ENCODE data around the gene CNNM1.

The CNNM1 gene

GRCh38 chr10:99389729-99390480 lies 60.7 kb downstream of the CNNM1 start:
- ChIA-PET CTCF (interaction anchor here (0.6 to 1.1 kb wide), 2 partner anchors 36 to 85 kb away, joined by 3 read pairs; no protein-coding TSS in a partner anchor), POLR2A (no interaction called here)
- no peak for DNase-seq (ENCODE audit: extremely low spot score)
- TF ChIP-seq FOXK2 (IDR thresholded peaks at IDR 0.05) (no peak), ELF4 (IDR thresholded peaks at IDR 0.05) (no peak), ARNT (IDR thresholded peaks at IDR 0.05) (no peak), NFRKB (IDR thresholded peaks at IDR 0.05) (no peak), FOXM1 (IDR thresholded peaks at IDR 0.05; ENCODE audit: borderline replicate concordance) (no peak), ZNF384 (IDR thresholded peaks at IDR 0.05) (no peak), SUZ12 (IDR thresholded peaks at IDR 0.05) (no peak), PKNOX1 (IDR thresholded peaks at IDR 0.05) (no peak), SP1 (IDR thresholded peaks at IDR 0.05) (no peak)

GRCh38 chr10:99391346-99391745 lies 62.2 kb downstream of the CNNM1 start:
- ChIA-PET POLR2A (no interaction called here), CTCF (interaction anchor here (1.6 kb wide), 1 partner anchor 10 kb away, joined by 5 read pairs; no protein-coding TSS in a partner anchor)
- no peak for TF ChIP-seq SP1 (IDR thresholded peaks at IDR 0.05)
- no peak for TF ChIP-seq TARDBP (IDR thresholded peaks at IDR 0.05)
- TF ChIP-seq NFRKB (IDR thresholded peaks at IDR 0.05): no peak
- TF ChIP-seq LEF1 (IDR thresholded peaks at IDR 0.05; ENCODE audit: borderline replicate concordance): no peak
- TF ChIP-seq HDGF (IDR thresholded peaks at IDR 0.05; ENCODE audit: borderline replicate concordance): no peak
- no peak for TF ChIP-seq FOXM1 (IDR thresholded peaks at IDR 0.05; ENCODE audit: borderline replicate concordance)
- no peak for DNase-seq (ENCODE audit: extremely low spot score)

GRCh38 chr10:99393036-99393435 lies 63.9 kb downstream of the CNNM1 start:
- no peak for DNase-seq (ENCODE audit: extremely low spot score)
- ChIA-PET CTCF (interaction anchor here (0.6 to 1.6 kb wide), 4 partner anchors 8 to 118 kb away, joined by 3 to 5 read pairs (median 5); no protein-coding TSS in a partner anchor), POLR2A (interaction anchor here (1.3 kb wide), 1 partner anchor 37 kb away, joined by 3 read pairs; the partner anchor contains the start of gene GOT1)
- TF ChIP-seq HDGF (IDR thresholded peaks at IDR 0.05; ENCODE audit: borderline replicate concordance): no peak
- TF ChIP-seq ELF4 (IDR thresholded peaks at IDR 0.05): no peak
- TF ChIP-seq ARNT (IDR thresholded peaks at IDR 0.05): no peak
- no peak for TF ChIP-seq TARDBP (IDR thresholded peaks at IDR 0.05)
- no peak for TF ChIP-seq SP1 (IDR thresholded peaks at IDR 0.05)
- no peak for TF ChIP-seq FOXK2 (IDR thresholded peaks at IDR 0.05)
- TF ChIP-seq BHLHE40 (IDR thresholded peaks at IDR 0.05; ENCODE audit: borderline replicate concordance): no peak
- TF ChIP-seq FOXA1 (IDR thresholded peaks at IDR 0.05): no peak
- no peak for TF ChIP-seq ZNF384 (IDR thresholded peaks at IDR 0.05)
- TF ChIP-seq CTBP1 (IDR thresholded peaks at IDR 0.05; ENCODE audit: borderline replicate concordance): no peak
- no peak for TF ChIP-seq L3MBTL2 (conservative IDR thresholded peaks at IDR 0.05)
- TF ChIP-seq SUZ12 (IDR thresholded peaks at IDR 0.05): no peak
- no peak for TF ChIP-seq LEF1 (IDR thresholded peaks at IDR 0.05; ENCODE audit: borderline replicate concordance)
- TF ChIP-seq FOXM1 (IDR thresholded peaks at IDR 0.05; ENCODE audit: borderline replicate concordance): no peak
- no peak for TF ChIP-seq NFRKB (IDR thresholded peaks at IDR 0.05)
- TF ChIP-seq PKNOX1 (IDR thresholded peaks at IDR 0.05): no peak

- ChIA-PET POLR2A (no interaction called here), CTCF (no interaction called here)
- no peak for TF ChIP-seq ARNT (IDR thresholded peaks at IDR 0.05)
- TF ChIP-seq ELF4 (IDR thresholded peaks at IDR 0.05): no peak
- no peak for TF ChIP-seq HDGF (IDR thresholded peaks at IDR 0.05; ENCODE audit: borderline replicate concordance)
- TF ChIP-seq FOXA1 (IDR thresholded peaks at IDR 0.05): no peak
- TF ChIP-seq SUZ12 (IDR thresholded peaks at IDR 0.05): no peak
- TF ChIP-seq L3MBTL2 (conservative IDR thresholded peaks at IDR 0.05): no peak
- TF ChIP-seq NFRKB (IDR thresholded peaks at IDR 0.05): no peak
- TF ChIP-seq ZNF384 (IDR thresholded peaks at IDR 0.05): no peak
- TF ChIP-seq LEF1 (IDR thresholded peaks at IDR 0.05; ENCODE audit: borderline replicate concordance): no peak
- no peak for TF ChIP-seq TARDBP (IDR thresholded peaks at IDR 0.05)
- TF ChIP-seq FOXM1 (IDR thresholded peaks at IDR 0.05; ENCODE audit: borderline replicate concordance): no peak
- TF ChIP-seq FOXK2 (IDR thresholded peaks at IDR 0.05): no peak
- no peak for TF ChIP-seq SP1 (IDR thresholded peaks at IDR 0.05)
- no peak for TF ChIP-seq BHLHE40 (IDR thresholded peaks at IDR 0.05; ENCODE audit: borderline replicate concordance)
- no peak for TF ChIP-seq CTBP1 (IDR thresholded peaks at IDR 0.05; ENCODE audit: borderline replicate concordance)
- no peak for TF ChIP-seq PKNOX1 (IDR thresholded peaks at IDR 0.05)
- DNase-seq (ENCODE audit: extremely low spot score): no peak
These were observed 64.5 kb downstream of the CNNM1 start for GRCh38 chr10:99393683-99394082.

GRCh38 chr10:99394256-99394655 lies 65.1 kb downstream of the CNNM1 start:
- CTCF ChIA-PET: no interaction called here
- TF ChIP-seq SP1 (IDR thresholded peaks at IDR 0.05): no peak
- TF ChIP-seq FOXM1 (IDR thresholded peaks at IDR 0.05; ENCODE audit: borderline replicate concordance): no peak
- no peak for TF ChIP-seq L3MBTL2 (conservative IDR thresholded peaks at IDR 0.05)
- no peak for TF ChIP-seq ELF4 (IDR thresholded peaks at IDR 0.05)
- TF ChIP-seq NFRKB (IDR thresholded peaks at IDR 0.05): no peak
- TF ChIP-seq FOXA1 (IDR thresholded peaks at IDR 0.05): no peak
- TF ChIP-seq FOXK2 (IDR thresholded peaks at IDR 0.05): no peak
- TF ChIP-seq ARNT (IDR thresholded peaks at IDR 0.05): no peak
- no peak for TF ChIP-seq BHLHE40 (IDR thresholded peaks at IDR 0.05; ENCODE audit: borderline replicate concordance)
- POLR2A ChIA-PET: no interaction called here
- DNase-seq (ENCODE audit: extremely low spot score): no peak

GRCh38 chr10:99394761-99395386 lies 65.7 kb downstream of the CNNM1 start:
- TF ChIP-seq LEF1 (IDR thresholded peaks at IDR 0.05; ENCODE audit: borderline replicate concordance) (no peak), SUZ12 (IDR thresholded peaks at IDR 0.05) (no peak), CTBP1 (IDR thresholded peaks at IDR 0.05; ENCODE audit: borderline replicate concordance) (no peak)
- POLR2A ChIA-PET: no interaction called here
- DNase-seq (ENCODE audit: extremely low spot score): no peak
- CTCF ChIA-PET: no interaction called here

All from HEK293T (cell line).